Duodenal mucosa (tissue), 2 donors: ENCODE measurements around the gene ZNF862.
A peak's percentile ranks its signal among the peaks of the same experiment; 100 is the strongest.

ENCODE experiments used
- H3K27ac ChIP-seq: one replicate; pipeline ENCODE4 v1.7.0; 2013; ENCODE audit warnings: low read depth, low read length
- H3K27me3 ChIP-seq, 2 donors: one replicate each; pipeline ENCODE4 v1.7.0; 2013; ENCODE audit warnings: low read length in 2 of 2, control low read depth in 1 of 2; ENCODE audit not compliant: insufficient read depth in 2 of 2, control insufficient read depth in 1 of 2
- H3K36me3 ChIP-seq, 2 donors: one replicate each; pipeline ENCODE4 v1.7.0; 2013; ENCODE audit warnings: low read length in 2 of 2, control low read depth in 1 of 2; ENCODE audit not compliant: insufficient read depth in 2 of 2, control insufficient read depth in 1 of 2
- H3K4me1 ChIP-seq, 2 donors: one replicate each; pipeline ENCODE4 v1.7.0; 2013; ENCODE audit warnings: low read length in 2 of 2, control low read depth in 1 of 2; ENCODE audit not compliant: insufficient read depth in 2 of 2, control insufficient read depth in 1 of 2
- H3K4me3 ChIP-seq, 2 donors: one replicate each; pipeline ENCODE4 v1.7.0; 2013; ENCODE audit warnings: low read length in 2 of 2, low read depth in 1 of 2
- H3K9ac ChIP-seq, 2 donors: one replicate each; pipeline ENCODE4 v1.7.0; 2013; ENCODE audit warnings: low read length in 2 of 2, low read depth in 1 of 2
- H3K9me3 ChIP-seq, 2 donors: one replicate each; pipeline ENCODE4 v1.7.0; 2013; ENCODE audit warnings: low read length in 2 of 2, control low read depth in 1 of 2; ENCODE audit not compliant: control insufficient read depth in 1 of 2

Gene ZNF862

GRCh38 chr7:149854611-149855360 is 16.6 kb downstream of the ZNF862 start:
- no peaks in the 10 kb centered on the region for H3K9me3 ChIP-seq
- peaks cover 8 to 15% of the 10 kb centered on the region in 2 donors for H3K4me1 ChIP-seq
- no peak overlapping the region for H3K27ac ChIP-seq
- no peaks in the 10 kb centered on the region for H3K27me3 ChIP-seq
- no peak overlapping the region for H3K9ac ChIP-seq
- peaks cover 0 to 12% of the 10 kb centered on the region in 2 donors for H3K36me3 ChIP-seq
- peak overlapping the region in 1 of 2 donors; percentile 21 for H3K4me3 ChIP-seq

GRCh38 chr7:149855361-149856305 is 17.5 kb downstream of the ZNF862 start:
- peaks cover under 1 to 15% of the 10 kb centered on the region in 2 donors for H3K36me3 ChIP-seq
- no peak overlapping the region for H3K27ac ChIP-seq

GRCh38 chr7:149856583-149856982 is 18.4 kb downstream of the ZNF862 start:
- peaks cover 7 to 24% of the 10 kb centered on the region in 2 donors for H3K36me3 ChIP-seq
- H3K4me3 ChIP-seq: no peak overlapping the region
- no peak overlapping the region for H3K27ac ChIP-seq
- no peaks in the 10 kb centered on the region for H3K9me3 ChIP-seq
- H3K27me3 ChIP-seq: no peaks in the 10 kb centered on the region
- H3K4me1 ChIP-seq: peaks cover 8 to 15% of the 10 kb centered on the region in 2 donors
- H3K9ac ChIP-seq: no peak overlapping the region

More at GRCh38 chr7:149855361-149856305, 17.5 kb downstream of the ZNF862 start:
- Histone ChIP-seq H3K9me3 (no peaks in the 10 kb centered on the region), H3K27me3 (no peaks in the 10 kb centered on the region), H3K4me1 (peaks cover 8 to 15% of the 10 kb centered on the region in 2 donors), H3K9ac (no peak overlapping the region), H3K4me3 (no peak overlapping the region)

GRCh38 chr7:149859369-149859768 is 21.2 kb downstream of the ZNF862 start:
- Histone ChIP-seq H3K9ac (no peak overlapping the region), H3K4me3 (no peak overlapping the region), H3K27me3 (no peaks in the 10 kb centered on the region), H3K9me3 (no peaks in the 10 kb centered on the region), H3K4me1 (peaks cover 7 to 13% of the 10 kb centered on the region in 2 donors), H3K27ac (no peak overlapping the region), H3K36me3 (peaks cover 11 to 35% of the 10 kb centered on the region in 2 donors)

GRCh38 chr7:149859876-149860275 is 21.7 kb downstream of the ZNF862 start:
- Histone ChIP-seq H3K4me1 (peaks cover 2 to 8% of the 10 kb centered on the region in 2 donors), H3K27ac (no peak overlapping the region), H3K4me3 (no peak overlapping the region), H3K9ac (no peak overlapping the region), H3K9me3 (no peaks in the 10 kb centered on the region), H3K36me3 (peaks cover 12 to 39% of the 10 kb centered on the region in 2 donors), H3K27me3 (no peaks in the 10 kb centered on the region)

GRCh38 chr7:149860821-149861727 is 22.9 kb downstream of the ZNF862 start:
- Histone ChIP-seq H3K27me3 (no peaks in the 10 kb centered on the region), H3K9ac (no peak overlapping the region), H3K27ac (no peak overlapping the region), H3K4me3 (no peak overlapping the region), H3K9me3 (no peaks in the 10 kb centered on the region), H3K4me1 (peaks cover 0 to 3% of the 10 kb centered on the region in 2 donors), H3K36me3 (peaks cover 12 to 44% of the 10 kb centered on the region in 2 donors)

- H3K9me3 ChIP-seq: no peaks in the 10 kb centered on the region
- H3K27ac ChIP-seq: no peak overlapping the region
- peaks cover 12 to 44% of the 10 kb centered on the region in 2 donors for H3K36me3 ChIP-seq
- H3K9ac ChIP-seq: no peak overlapping the region
- H3K4me3 ChIP-seq: no peak overlapping the region
- H3K27me3 ChIP-seq: no peaks in the 10 kb centered on the region
- peaks cover under 1 to 5% of the 10 kb centered on the region in 2 donors for H3K4me1 ChIP-seq
Observed at GRCh38 chr7:149861728-149862045, 23.5 kb downstream of the ZNF862 start.

- Histone ChIP-seq H3K9me3 (no peaks in the 10 kb centered on the region), H3K4me3 (no peak overlapping the region), H3K27ac (no peak overlapping the region), H3K36me3 (peaks cover 12 to 44% of the 10 kb centered on the region in 2 donors), H3K4me1 (peaks cover 5% of the 10 kb centered on the region in 2 donors), H3K9ac (no peak overlapping the region), H3K27me3 (no peaks in the 10 kb centered on the region)
Observed at GRCh38 chr7:149862156-149862555, 24.0 kb downstream of the ZNF862 start.

- H3K9me3 ChIP-seq: no peaks in the 10 kb centered on the region
- no peak overlapping the region for H3K9ac ChIP-seq
- peaks cover 12 to 44% of the 10 kb centered on the region in 2 donors for H3K36me3 ChIP-seq
- no peaks in the 10 kb centered on the region for H3K27me3 ChIP-seq
- no peak overlapping the region for H3K4me3 ChIP-seq
- H3K27ac ChIP-seq: no peak overlapping the region
- peaks cover 5 to 6% of the 10 kb centered on the region in 2 donors for H3K4me1 ChIP-seq
Observed at GRCh38 chr7:149863500-149863899, 25.3 kb downstream of the ZNF862 start.
